Measurements from ENCODE around the gene XPNPEP1. TPM values are rescaled to one million over a fixed set of nuclear protein-coding genes. Genes with fewer than 3 reads are reported as not detected.

The XPNPEP1 gene
- total and polyA plus RNA-seq, 5 donors from 2014 or later: 14.9 to 52.4 (median 18.5) TPM

DNA sequence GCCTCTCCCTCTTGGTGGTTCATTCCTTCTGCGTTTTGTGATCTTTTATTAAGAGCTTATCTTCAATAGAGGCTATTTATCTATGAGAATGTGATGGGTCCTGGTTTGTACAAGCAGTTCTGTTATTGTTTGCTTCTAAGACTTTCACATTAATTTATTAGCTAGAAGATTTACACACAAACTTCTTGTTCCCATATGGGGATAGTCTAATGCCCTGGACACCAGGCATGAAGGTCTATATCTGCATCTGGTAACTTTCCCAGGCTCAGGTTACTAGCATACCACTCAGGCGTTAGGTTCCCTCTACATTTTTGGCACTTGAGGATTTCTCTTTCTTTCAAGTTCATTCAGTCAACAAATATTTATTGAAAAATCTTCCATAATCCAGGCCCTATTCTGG is 7.7 kb downstream of the XPNPEP1 start:
- Mint-ChIP-seq H3K36me3 (peaks cover 23% of the 10 kb centered on the region), H3K4me3 (peak overlapping the region in 2 of 4 donors; percentile 12 to 22), H3K27ac (peak overlapping the region; percentile 32 to 67 (median 43)), H3K27me3 (no peaks in the 10 kb centered on the region), H3K9me3 (peaks cover 0 to 2% (median 0%) of the 10 kb centered on the region in 7 donors), H3K4me1 (peaks cover 26 to 75% (median 56%) of the 10 kb centered on the region in 4 donors)
- Histone ChIP-seq H3K27ac (ENCODE audit: insufficient read depth, low read length, poor library complexity, severe bottlenecking) (no peak overlapping the region), H3K9me3 (ENCODE audit: control insufficient read depth in 2 of 2, low read length in 2 of 2) (no peaks in the 10 kb centered on the region), H3K27me3 (ENCODE audit: control insufficient read depth, insufficient read depth, low read length) (no peaks in the 10 kb centered on the region), H3K36me3 (ENCODE audit: control insufficient read depth, insufficient read depth, low read length) (peaks cover 13% of the 10 kb centered on the region), H3K4me1 (ENCODE audit: control insufficient read depth, insufficient read depth, low read length, poor library complexity, severe bottlenecking) (peaks cover 23% of the 10 kb centered on the region), H3K4me3 (ENCODE audit: low read depth, low read length) (peak overlapping the region; percentile 13)
- DNase-seq (no peak), ATAC-seq (ENCODE audit: low read depth in 2 of 2) (no peak)

DNA sequence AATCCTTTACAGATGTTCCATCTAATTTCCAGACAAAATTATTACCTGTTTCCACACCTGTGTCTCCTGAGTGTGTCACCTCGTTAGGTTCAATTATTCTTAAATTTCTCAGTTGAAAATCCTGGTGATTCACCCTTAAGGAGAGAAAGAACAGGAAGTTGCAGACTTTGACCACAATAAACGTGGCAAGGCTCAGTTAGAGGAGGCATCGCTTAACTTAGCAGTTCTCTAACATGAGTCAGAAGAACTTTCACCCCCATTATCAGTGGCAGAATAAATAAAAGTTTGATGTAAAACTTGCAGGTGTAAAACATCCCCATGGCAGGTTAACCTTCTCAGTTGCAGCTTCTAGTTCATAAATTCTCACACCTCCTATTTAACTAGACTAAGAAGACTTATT is 8.3 kb downstream of the XPNPEP1 start:
- Mint-ChIP-seq H3K36me3 (peaks cover 23% of the 10 kb centered on the region), H3K27ac (peak overlapping the region; percentile 9 to 67 (median 58)), H3K27me3 (no peaks in the 10 kb centered on the region), H3K4me3 (peak overlapping the region in 2 of 4 donors; percentile 12 to 22), H3K9me3 (peaks cover 0 to 2% (median 0%) of the 10 kb centered on the region in 7 donors), H3K4me1 (peaks cover 32 to 75% (median 56%) of the 10 kb centered on the region in 4 donors)
- H3K27ac ChIP-seq (ENCODE audit: insufficient read depth, low read length, poor library complexity, severe bottlenecking): no peak overlapping the region
- H3K36me3 ChIP-seq (ENCODE audit: control insufficient read depth, insufficient read depth, low read length): peaks cover 13% of the 10 kb centered on the region
- peak overlapping the region; percentile 13 for H3K4me3 ChIP-seq (ENCODE audit: low read depth, low read length)
- H3K9me3 ChIP-seq (ENCODE audit: control insufficient read depth in 2 of 2, low read length in 2 of 2): no peaks in the 10 kb centered on the region
- ATAC-seq (ENCODE audit: low read depth in 2 of 2): peak; percentile 94
- DNase-seq: peak in 2 of 3 donors; percentile 44 to 77
- peaks cover 23% of the 10 kb centered on the region for H3K4me1 ChIP-seq (ENCODE audit: control insufficient read depth, insufficient read depth, low read length, poor library complexity, severe bottlenecking)
- H3K27me3 ChIP-seq (ENCODE audit: control insufficient read depth, insufficient read depth, low read length): no peaks in the 10 kb centered on the region

DNA sequence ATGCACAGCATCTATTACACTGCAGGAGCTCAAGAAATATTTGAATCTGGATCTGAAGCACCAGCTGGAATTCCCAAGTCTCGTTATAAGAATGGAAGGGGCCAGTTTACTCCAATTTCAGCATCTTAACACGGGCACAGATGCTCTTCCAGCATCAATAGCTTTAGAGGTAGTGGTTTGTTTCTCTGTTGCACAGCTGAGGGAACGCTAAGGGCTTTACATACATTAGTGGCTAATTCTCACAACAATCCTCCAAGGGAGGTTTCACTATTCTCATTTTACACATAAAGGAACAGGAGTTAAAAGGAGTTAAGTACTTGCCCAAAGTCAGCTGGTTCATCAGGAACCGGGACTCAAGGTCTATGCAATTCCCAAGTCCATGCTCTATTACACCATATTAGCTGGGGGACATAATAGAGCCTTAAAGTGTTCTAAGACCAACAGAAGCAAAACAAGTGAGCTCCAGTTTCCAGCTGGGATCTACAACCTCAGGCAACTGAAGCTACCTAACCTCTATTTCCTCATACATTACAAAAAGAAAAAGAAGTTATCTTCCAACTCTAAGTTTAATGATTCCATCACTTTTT is 9.9 kb downstream of the XPNPEP1 start:
- ATAC-seq (ENCODE audit: low read depth in 2 of 2) (no peak), DNase-seq (no peak)
- H3K27ac Mint-ChIP-seq: peak overlapping the region in 2 of 3 donors; percentile 16 to 35
- Histone ChIP-seq H3K36me3 (ENCODE audit: control insufficient read depth, insufficient read depth, low read length) (peaks cover 13% of the 10 kb centered on the region), H3K9me3 (ENCODE audit: control insufficient read depth in 2 of 2, low read length in 2 of 2) (no peaks in the 10 kb centered on the region), H3K27me3 (ENCODE audit: control insufficient read depth, insufficient read depth, low read length) (no peaks in the 10 kb centered on the region), H3K4me3 (ENCODE audit: low read depth, low read length) (no peak overlapping the region), H3K4me1 (ENCODE audit: control insufficient read depth, insufficient read depth, low read length, poor library complexity, severe bottlenecking) (peaks cover 27% of the 10 kb centered on the region), H3K27ac (ENCODE audit: insufficient read depth, low read length, poor library complexity, severe bottlenecking) (no peak overlapping the region)
- peaks cover 0 to 2% (median 0%) of the 10 kb centered on the region in 7 donors for H3K9me3 Mint-ChIP-seq
- no peaks in the 10 kb centered on the region for H3K27me3 Mint-ChIP-seq
- H3K4me3 Mint-ChIP-seq: no peak overlapping the region
- H3K36me3 Mint-ChIP-seq: peaks cover 23% of the 10 kb centered on the region
- peaks cover 35 to 67% (median 55%) of the 10 kb centered on the region in 4 donors for H3K4me1 Mint-ChIP-seq

DNA sequence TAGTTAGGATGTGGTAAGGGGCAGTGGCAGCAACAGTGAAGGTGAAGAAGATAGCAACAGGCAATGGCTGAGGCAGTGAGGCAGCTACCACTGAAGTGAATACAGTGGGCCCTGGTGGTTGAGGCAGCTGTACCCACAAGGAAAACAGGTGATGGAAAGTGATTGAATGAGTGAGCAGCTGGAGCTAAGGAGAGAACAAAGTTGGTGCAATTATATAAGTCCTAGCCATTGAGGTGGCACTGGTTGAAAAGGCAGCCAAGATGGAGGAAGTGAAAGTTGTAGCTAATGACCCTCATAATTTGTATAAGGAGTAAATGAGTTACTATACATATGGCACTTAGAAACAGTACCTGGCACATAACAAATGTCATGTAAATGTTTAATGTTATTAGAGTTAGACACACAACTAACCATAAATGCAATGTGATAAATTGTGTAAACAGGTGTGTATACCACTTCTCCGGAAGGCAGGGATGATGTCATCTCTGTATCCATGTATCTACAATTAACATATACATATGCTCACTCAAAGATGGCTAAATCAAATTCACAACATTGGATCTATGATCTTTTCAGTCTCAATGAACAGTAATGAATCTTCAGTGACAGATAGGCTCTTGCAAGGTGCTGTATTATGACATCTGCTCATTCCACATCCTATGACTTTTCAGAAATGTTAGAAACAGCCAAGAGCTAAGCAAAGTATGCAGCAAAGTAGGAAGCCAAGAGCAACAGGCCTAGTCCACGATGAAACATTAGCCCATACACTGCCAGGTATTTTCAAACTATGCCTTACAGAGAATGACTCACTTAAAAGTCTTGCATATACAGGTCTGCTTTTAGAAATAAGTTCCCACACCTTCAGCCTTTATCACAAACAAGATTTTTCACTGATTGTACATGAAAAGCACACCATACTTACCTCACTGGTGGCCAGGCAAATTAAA is 10.7 kb downstream of the XPNPEP1 start:
- H3K27ac ChIP-seq (ENCODE audit: insufficient read depth, low read length, poor library complexity, severe bottlenecking): no peak overlapping the region
- peak overlapping the region; percentile 16 to 54 (median 35) for H3K27ac Mint-ChIP-seq
- peaks cover 23% of the 10 kb centered on the region for H3K36me3 Mint-ChIP-seq
- H3K9me3 Mint-ChIP-seq: peaks cover 0 to 2% (median 0%) of the 10 kb centered on the region in 7 donors
- no peak overlapping the region for H3K4me3 Mint-ChIP-seq
- no peaks in the 10 kb centered on the region for H3K27me3 Mint-ChIP-seq
- DNase-seq (no peak), ATAC-seq (ENCODE audit: low read depth in 2 of 2) (no peak)
- H3K36me3 ChIP-seq (ENCODE audit: control insufficient read depth, insufficient read depth, low read length): peaks cover 18% of the 10 kb centered on the region
- no peaks in the 10 kb centered on the region for H3K9me3 ChIP-seq (ENCODE audit: control insufficient read depth in 2 of 2, low read length in 2 of 2)
- H3K4me1 Mint-ChIP-seq: peaks cover 39 to 65% (median 52%) of the 10 kb centered on the region in 4 donors
- no peak overlapping the region for H3K4me3 ChIP-seq (ENCODE audit: low read depth, low read length)
- H3K27me3 ChIP-seq (ENCODE audit: control insufficient read depth, insufficient read depth, low read length): no peaks in the 10 kb centered on the region
- H3K4me1 ChIP-seq (ENCODE audit: control insufficient read depth, insufficient read depth, low read length, poor library complexity, severe bottlenecking): peaks cover 27% of the 10 kb centered on the region

DNA sequence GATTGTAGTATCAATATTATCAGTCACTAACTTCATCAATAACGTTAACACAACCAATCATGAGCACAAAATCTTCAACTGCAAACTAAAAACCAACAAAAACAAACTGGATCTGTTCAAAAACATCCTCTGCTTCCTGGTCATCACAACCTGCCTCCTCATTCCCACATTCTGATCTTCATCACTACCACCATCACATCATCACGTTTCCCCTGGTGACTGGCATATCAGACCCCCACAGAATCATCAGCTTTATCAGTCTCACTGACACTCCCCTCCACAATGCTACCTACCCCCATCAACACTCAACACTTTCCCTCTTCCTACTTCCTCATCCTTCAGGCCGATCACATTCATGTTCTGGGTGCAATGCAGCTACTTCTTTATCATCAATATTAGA is 11.4 kb downstream of the XPNPEP1 start:
- Mint-ChIP-seq H3K9me3 (peaks cover 0 to 2% (median 0%) of the 10 kb centered on the region in 7 donors), H3K27me3 (no peaks in the 10 kb centered on the region), H3K4me1 (peaks cover 39 to 65% (median 54%) of the 10 kb centered on the region in 4 donors), H3K4me3 (no peak overlapping the region), H3K36me3 (peaks cover 27% of the 10 kb centered on the region), H3K27ac (peak overlapping the region; percentile 28 to 54 (median 48))
- Histone ChIP-seq H3K36me3 (ENCODE audit: control insufficient read depth, insufficient read depth, low read length) (peaks cover 24% of the 10 kb centered on the region), H3K4me3 (ENCODE audit: low read depth, low read length) (no peak overlapping the region), H3K27me3 (ENCODE audit: control insufficient read depth, insufficient read depth, low read length) (no peaks in the 10 kb centered on the region), H3K9me3 (ENCODE audit: control insufficient read depth in 2 of 2, low read length in 2 of 2) (no peaks in the 10 kb centered on the region), H3K4me1 (ENCODE audit: control insufficient read depth, insufficient read depth, low read length, poor library complexity, severe bottlenecking) (peaks cover 27% of the 10 kb centered on the region), H3K27ac (ENCODE audit: insufficient read depth, low read length, poor library complexity, severe bottlenecking) (no peak overlapping the region)
- DNase-seq (no peak), ATAC-seq (ENCODE audit: low read depth in 2 of 2) (no peak)

DNA sequence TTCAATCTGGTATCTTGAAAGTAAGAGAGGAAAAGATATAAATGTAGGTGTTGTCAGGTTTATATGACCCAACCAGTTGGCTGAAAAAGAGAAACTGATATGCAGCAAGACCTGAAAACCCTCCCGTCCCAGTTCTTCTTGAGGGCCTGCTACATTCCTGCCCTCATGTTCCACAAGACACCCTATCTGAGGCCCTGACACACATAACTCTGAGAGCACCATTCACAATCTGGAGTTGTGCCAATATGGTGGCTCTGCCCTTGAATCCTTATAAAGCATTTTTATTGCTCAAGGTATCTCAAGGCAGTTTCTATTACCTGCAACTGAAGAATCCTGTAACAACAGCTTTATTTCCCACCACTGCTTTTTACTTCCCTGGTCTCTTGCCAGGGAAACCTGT is 17.0 kb downstream of the XPNPEP1 start:
- Mint-ChIP-seq H3K4me1 (peaks cover 23 to 51% (median 43%) of the 10 kb centered on the region in 4 donors), H3K36me3 (peaks cover 38% of the 10 kb centered on the region), H3K4me3 (no peak overlapping the region), H3K9me3 (no peaks in the 10 kb centered on the region), H3K27ac (no peak overlapping the region), H3K27me3 (no peaks in the 10 kb centered on the region)
- Histone ChIP-seq H3K4me3 (ENCODE audit: low read depth, low read length) (no peak overlapping the region), H3K36me3 (ENCODE audit: control insufficient read depth, insufficient read depth, low read length) (peaks cover 22% of the 10 kb centered on the region), H3K4me1 (ENCODE audit: control insufficient read depth, insufficient read depth, low read length, poor library complexity, severe bottlenecking) (peaks cover 18% of the 10 kb centered on the region), H3K27ac (ENCODE audit: insufficient read depth, low read length, poor library complexity, severe bottlenecking) (no peak overlapping the region), H3K27me3 (ENCODE audit: control insufficient read depth, insufficient read depth, low read length) (no peaks in the 10 kb centered on the region), H3K9me3 (ENCODE audit: control insufficient read depth in 2 of 2, low read length in 2 of 2) (no peaks in the 10 kb centered on the region)
- DNase-seq (no peak), ATAC-seq (ENCODE audit: low read depth in 2 of 2) (no peak)

DNA sequence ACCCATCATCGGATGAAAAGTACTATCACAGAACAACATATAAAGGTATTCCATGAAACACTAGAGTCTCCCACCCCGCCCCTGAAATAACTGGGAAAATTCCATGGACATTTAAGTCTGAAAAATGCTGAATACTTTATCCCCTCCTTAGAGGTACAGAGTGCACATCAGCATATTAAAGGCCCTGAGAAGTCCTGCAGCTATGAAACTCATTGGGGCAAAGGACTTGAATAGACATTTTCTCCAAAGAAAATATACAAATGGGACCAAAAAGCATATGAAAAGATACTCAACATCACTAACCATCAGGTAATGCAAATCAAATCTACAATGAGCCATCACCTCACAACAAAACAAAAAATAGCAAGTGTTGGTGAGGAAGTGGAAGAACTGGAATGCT is 18.9 kb downstream of the XPNPEP1 start:
- Histone ChIP-seq H3K27me3 (ENCODE audit: control insufficient read depth, insufficient read depth, low read length) (no peaks in the 10 kb centered on the region), H3K36me3 (ENCODE audit: control insufficient read depth, insufficient read depth, low read length) (peaks cover 22% of the 10 kb centered on the region), H3K27ac (ENCODE audit: insufficient read depth, low read length, poor library complexity, severe bottlenecking) (no peak overlapping the region), H3K9me3 (ENCODE audit: control insufficient read depth in 2 of 2, low read length in 2 of 2) (no peaks in the 10 kb centered on the region), H3K4me1 (ENCODE audit: control insufficient read depth, insufficient read depth, low read length, poor library complexity, severe bottlenecking) (no peaks in the 10 kb centered on the region), H3K4me3 (ENCODE audit: low read depth, low read length) (no peak overlapping the region)
- Mint-ChIP-seq H3K9me3 (no peaks in the 10 kb centered on the region), H3K27me3 (no peaks in the 10 kb centered on the region), H3K36me3 (peaks cover 47% of the 10 kb centered on the region), H3K27ac (peak overlapping the region in 2 of 3 donors; percentile 86 to 88), H3K4me1 (peaks cover 14 to 44% (median 28%) of the 10 kb centered on the region in 4 donors), H3K4me3 (peak overlapping the region in 1 of 4 donors; percentile 12)
- ATAC-seq (ENCODE audit: low read depth in 2 of 2) (no peak), DNase-seq (no peak)

All from CD4-positive, CD25-positive, alpha-beta regulatory T cell (primary cell).